Ramos (cell line): ENCODE measurements around the gene CAMTA1.
"Not testable (repeated sequence)": the region's sequence is repeated elsewhere in the genome, so short reads cannot be mapped to it uniquely, and the experiment has no call there.

Experiments used
- in situ Hi-C: fragments of 300-500 bp; cut with MboI; formaldehyde crosslinking; loops from one replicate; pipeline ENCODE4 v1.14.3; 2022; ENCODE audit warnings: low sequenced_read_pairs; ENCODE audit not compliant: unreplicated experiment

CAMTA1 gene

DNA sequence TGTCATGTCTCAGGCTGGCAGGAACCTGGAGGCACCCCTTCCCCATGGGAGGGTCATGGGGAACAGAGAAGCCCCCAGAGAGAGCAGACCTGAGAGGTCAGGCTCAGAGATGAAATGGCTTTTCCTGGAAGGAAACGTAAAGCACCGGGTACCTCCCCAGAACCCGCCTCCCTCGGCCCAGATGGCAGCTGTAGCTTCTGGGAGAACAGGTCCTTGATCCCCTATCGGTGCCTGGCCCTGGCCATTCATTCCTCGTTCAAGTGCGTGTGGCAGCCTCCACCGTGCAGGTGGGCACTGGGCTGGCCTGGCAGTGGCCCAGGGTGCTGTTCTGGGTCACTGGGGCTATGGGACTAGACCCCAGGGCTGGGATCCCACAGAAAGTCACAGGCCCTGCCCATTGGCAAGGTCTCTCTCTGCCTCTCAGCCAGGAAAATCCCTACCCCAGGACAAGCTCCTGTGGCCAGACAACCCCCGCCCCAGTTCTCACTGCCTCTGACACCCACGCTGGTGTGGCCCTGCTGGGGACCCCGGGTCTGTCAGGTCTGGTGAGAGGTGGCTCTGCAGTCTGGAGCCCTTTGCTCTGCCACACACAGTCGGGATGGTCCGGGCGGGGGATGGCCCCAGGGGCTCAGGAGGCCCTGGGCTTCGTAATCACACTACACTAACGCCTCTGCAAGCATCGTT, 802.7 kb downstream of the CAMTA1 start:
- in situ Hi-C loops: no loop called here

DNA sequence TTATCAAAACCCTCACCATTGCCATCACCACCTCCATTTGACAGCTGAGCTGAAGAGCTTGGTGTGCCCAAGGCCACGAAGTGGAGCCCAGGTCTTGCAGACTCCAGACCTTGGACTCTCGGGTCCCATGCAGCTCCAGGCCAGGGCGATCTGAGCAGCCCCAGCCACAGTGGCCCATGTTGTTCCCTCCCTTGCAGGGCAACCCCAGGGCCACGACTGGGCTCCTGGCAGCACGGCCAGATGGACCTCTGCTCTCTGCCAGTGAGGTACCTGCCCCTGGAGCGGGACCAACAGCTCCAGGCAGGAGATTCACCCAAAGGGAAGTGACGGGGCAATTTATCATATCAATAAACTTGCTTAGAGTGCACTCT, 803.2 kb downstream of the CAMTA1 start:
- in situ Hi-C loops: no loop called here

DNA sequence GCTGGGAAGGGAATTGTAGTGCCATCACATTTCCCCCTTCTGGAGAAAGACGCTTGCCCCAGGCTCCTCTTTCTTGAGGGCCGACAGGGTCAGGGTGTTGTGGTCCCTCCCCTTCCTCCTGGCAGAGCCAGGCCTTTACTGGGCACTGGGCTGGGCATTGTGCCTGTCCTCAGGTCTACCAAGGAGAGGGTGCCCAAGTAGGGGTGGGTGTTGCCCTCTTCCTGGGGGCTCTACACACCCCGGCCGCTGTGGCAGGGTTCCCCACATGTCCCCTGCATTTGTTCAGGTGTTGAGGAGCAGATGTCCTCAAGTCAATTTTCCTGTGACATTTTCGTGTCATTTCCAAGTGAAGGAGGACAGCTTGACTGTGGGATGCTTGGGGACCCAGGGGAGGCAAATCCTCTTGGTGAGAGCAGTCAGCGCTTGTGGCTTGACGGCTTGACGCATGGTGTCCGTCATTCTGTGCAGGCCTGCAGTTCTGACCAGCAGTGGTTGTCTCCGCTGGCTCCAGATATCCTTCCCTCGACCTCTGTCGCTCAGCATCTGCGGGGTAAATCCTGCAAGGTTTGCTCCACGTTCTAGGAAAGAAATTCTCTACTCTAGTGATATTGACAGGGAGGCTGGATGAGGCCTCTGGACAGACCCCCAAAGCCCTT, 804.0 kb downstream of the CAMTA1 start:
- in situ Hi-C loops: no loop called here

DNA sequence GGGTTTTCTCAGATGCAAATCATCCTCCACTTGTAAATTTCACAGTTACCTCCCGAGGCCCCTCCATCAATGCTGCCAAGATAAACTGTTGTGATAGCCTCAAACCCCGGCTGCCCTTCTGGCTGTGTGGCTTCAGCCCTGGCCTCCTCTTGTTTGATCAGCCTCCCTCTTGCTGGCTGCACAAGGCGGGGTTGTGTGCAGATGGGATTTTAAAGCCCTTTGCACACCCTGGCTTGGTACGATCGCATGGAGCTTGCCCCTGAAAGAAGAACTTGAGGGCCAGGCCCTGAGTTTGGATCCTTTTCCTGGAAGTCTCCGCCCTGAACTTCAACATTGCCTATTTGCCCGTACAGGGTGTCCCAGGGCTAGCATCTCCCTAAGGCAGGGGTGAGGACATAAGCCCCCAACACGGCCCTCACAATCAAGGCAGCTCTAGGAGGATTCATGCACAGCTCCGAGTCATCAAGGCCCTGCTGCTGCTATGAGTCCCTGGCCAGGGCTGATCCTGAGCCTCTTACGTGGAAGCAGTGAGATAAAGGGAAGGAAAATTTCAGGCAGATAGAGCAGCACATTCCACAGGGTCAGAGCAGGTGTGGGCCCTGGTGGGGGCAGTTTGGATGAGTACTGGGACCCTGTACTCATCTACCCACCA, 804.6 kb downstream of the CAMTA1 start:
- in situ Hi-C loops: no loop called here

DNA sequence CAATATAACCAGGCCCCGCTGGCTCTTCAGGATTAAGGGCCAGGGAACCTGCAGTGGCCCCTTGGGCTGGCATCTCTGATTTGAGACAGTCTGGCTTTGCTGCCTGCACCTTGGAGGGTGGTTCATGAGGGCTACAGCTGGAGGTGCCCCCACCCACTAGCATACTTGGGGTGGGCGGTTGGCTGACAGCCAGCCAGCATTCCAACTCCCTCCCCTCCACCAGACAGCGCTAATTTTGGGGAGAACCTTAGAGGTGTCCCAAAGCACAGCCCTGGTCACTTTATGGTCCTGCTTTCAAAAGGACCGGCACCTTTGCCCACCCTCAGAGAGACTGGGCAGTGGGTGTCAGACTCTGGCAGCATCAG, 805.2 kb downstream of the CAMTA1 start:
- in situ Hi-C loops: no loop called here

DNA sequence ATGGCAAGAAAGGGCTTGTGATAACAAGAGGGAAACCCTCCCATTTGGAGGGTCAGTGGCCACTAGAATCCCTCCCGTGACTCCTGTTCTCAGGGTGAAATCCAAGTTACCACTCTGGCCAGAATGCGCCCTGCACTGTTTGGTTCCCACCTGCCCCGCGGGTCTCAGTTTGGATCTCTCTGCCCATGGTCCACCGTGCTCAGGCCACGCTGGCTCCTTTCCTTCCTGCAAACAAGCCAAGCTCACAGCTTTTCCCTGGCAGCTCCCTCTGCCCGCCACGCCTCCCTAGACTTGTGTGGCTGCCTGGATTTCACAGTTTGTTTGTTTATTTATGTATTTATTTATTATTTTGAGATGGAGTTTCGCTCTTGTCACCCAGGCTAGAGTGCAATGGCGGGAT, 806.3 kb downstream of the CAMTA1 start:
- in situ Hi-C loops: no loop called here

DNA sequence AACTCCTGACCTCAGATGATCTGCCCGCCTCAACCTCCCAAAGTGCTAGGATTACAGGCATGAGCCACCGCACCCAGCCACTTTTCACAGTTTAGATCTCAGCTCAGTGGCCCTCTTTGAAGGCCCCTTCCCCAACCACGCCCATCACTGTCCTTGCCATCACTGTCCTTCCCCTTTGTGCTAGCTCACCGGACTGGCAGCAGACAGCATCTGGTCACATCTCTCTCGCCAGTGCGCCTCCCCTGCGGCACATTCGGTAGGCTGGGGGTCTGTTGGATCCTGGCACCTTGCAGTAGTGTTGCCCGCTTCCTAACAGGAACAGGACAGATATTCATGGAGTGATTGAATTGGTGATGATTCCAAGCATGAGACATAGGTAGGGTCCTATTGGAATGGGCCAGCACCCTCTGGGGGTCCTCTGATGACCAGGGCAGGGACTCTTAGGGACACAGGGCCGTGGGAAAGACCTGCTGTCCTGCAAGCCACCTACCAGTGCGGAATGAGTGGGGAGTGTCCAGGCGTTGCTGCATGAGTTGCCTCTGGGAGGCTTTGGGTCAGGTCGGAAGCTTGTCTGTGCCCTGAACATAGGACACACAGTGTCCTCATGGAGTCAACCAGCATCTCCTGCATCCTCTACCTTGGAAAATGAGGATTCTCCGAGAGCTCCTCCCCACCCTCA, 807.0 kb downstream of the CAMTA1 start:
- in situ Hi-C loops: no loop called here

DNA sequence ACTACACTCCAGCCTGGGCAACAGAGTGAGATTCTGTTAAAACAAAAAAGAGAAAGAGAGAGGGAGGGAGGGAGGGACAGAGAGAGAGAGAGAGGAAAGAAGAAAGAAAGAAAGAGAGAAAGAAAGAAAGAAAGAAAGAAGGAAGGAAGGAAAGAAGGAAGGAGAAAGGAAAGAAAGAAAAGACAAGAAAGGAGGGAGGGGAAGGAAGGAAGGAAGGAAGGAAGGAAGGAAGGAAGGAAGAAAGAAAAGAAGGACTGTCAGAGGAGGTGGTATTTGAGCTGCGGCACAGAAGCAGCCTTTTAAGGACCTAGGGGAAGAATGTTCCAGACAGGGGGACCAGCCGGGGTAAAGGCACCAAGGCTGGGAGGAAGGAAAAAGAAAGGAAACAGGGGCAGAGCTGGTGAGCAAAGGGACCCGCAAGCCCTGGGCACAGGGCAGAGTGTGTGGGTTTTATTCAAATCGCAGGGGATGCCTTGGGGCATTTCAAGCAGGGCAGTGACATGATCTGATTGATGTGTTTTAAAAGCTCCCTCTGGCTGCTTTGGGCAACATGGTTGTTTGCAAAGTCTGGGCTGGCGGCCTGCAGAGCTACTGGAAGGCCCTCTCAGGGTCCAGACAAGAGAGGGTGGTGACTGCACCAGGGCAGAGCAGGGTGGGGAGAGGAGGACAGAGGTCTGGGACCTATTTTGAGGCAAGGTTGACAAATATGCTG, 808.9 kb downstream of the CAMTA1 start:
- in situ Hi-C loops: no loop called here

DNA sequence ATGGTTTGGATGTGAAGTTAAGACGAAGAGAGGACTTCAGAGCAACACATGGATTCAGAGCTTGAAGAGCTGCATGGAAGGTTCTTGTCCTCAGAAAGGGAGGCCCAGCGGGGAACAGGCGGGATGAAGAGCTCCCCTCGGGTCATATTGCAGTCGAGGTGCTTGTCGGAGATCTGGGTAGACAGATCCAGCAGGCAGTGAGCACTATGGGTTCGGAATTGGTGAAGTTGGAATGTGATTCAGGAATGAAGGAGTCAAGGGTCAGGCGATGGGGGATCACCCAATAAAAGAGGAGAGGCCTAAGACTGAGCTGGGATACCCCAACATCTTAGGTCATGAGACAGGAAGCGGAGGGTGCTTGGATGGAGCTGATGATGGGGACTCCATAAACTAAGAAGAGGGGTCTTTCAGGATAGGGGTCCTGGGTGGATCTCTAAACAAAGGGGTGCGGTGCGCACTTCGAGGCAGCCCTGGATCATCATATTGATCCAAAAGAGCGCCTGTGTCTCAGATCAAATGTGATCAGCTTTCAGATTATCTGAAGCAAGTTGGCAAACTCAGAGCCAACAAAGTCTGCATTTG, 809.6 kb downstream of the CAMTA1 start:
- in situ Hi-C loops: no loop called here

DNA sequence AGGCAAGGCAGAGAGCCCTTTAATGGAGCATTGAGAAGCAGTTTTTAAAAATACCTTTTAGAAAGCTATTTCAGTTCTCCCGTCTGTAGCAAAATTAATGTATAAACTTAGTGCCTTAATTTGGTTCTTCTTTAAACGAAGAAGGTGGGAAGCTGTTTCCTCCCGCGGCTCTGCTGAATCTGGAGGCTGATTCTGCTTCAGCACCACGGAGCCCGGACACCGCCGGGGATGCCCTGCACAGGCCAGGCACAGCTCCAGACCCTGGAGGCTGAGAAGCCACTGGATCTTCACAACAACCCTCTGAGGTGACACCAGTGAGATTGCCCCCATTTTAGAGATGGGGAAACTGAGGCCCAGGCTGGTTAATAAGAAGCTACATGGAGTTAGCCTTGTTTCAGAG, 810.1 kb downstream of the CAMTA1 start:
- in situ Hi-C loops: no loop called here

DNA sequence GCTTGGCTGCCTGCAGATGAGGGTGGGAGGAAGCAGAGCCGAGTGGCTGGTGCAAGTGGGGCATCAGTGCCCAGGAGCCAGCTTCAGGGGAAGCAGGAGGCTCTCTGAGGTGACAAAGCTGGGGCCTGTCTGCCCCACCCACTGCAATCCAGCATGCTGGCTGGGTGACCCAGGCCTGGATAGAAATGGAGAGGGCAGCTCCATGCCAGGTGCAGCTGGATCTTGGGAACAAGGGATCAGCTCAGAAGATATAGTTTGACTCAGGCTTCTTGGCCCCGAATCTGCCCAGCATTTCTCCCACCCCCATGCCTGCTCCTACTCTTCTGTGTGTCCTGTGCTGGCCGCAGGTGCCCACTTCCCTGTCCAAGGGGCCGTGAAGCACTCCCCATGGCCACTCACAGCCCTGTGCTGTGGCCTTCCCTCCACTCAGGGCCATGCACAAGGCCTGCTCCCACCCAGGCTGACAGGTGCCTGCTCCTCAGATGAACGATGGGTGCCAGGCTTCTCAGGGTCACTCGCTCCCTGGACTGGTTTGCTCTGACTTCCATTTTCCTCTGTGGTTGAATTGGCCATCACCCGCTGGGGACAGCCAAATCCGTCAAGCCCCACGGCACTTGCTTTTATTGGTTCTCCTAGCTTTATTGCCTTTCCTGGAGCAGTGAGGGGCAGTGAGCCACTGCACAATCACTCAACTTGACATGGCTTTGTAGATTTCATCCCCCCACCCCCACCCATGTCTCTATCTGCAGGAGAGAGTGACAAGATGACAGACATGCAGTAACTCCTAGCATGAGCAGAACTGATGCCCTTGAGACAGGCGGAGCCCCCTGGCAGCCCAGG, 811.1 kb downstream of the CAMTA1 start:
- in situ Hi-C loops: no loop called here

DNA sequence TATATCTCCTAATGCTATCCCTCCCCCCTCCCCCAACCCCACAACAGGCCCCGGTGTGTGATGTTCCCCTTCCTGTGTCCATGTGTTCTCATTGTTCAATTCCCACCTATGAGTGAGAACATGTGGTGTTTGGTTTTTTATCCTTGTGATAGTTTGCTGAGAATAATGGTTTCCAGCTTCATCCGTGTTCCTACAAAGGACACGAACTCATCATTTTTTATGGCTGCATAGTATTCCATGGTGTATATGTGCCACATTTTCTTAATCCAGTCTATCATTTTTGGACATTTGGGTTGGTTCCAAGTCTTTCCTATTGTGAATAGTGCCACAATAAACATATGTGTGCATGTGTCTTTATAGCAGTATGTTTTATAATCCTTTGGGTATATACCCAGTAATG, 812.8 kb downstream of the CAMTA1 start:
- in situ Hi-C loops: not testable (repeated sequence)

DNA sequence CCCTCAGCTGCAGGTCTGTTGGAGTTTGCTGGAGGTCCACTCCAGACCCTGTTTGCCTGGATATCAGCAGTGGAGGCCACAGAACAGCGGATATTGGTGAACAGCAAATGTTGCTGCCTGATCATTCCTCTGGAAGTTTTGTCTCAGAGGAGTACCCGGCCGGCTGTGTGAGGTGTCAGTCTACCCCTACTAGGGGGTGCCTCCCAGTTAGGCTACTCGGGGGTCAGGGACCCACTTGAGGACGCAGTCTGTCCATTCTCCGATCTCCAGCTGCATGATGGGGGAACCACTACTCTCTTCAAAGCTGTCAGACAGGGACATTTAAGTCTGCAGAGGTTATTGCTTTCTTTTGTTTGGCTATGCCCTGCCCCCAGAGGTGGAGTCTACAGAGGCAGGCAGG, 819.7 kb downstream of the CAMTA1 start:
- in situ Hi-C loops: not testable (repeated sequence)

DNA sequence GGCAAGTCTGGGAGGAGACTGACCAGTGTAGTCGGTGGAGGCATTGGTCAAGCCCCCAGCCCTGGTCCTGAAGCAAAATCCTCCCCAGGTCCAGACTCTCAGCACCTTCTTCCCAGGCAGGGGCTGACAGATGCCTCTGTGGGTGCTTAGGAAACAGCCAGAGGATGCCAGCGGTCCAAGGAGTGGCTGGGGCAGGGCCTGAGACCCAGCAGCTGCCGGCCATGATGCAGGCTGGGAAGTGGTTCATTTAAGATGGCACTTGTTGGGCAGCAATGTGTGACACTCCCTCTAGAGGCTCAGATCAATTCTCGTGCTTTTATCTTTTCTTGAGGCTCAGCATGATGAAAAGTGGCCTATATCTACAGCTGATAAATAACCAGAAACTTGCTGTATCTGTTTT, 820.8 kb downstream of the CAMTA1 start:
- in situ Hi-C loops: no loop called here

DNA sequence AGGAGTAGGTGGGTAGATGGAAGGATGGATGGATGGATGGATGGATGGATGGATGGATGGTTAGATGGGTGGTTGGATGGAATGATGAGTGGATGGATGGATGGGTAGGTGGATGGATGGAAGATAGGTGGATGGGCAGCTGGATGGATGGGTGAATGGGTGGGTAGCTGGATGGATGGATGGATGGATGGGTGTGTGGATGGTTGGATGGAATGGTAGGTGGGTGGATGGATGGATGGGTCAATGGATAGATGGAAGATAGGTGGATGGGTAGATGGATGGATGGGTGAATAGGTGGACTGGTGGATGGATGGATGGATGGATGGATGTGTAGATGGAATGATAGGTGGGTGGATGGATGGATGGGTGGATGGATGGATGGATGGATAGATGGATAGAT, 821.8 kb downstream of the CAMTA1 start:
- in situ Hi-C loops: no loop called here

DNA sequence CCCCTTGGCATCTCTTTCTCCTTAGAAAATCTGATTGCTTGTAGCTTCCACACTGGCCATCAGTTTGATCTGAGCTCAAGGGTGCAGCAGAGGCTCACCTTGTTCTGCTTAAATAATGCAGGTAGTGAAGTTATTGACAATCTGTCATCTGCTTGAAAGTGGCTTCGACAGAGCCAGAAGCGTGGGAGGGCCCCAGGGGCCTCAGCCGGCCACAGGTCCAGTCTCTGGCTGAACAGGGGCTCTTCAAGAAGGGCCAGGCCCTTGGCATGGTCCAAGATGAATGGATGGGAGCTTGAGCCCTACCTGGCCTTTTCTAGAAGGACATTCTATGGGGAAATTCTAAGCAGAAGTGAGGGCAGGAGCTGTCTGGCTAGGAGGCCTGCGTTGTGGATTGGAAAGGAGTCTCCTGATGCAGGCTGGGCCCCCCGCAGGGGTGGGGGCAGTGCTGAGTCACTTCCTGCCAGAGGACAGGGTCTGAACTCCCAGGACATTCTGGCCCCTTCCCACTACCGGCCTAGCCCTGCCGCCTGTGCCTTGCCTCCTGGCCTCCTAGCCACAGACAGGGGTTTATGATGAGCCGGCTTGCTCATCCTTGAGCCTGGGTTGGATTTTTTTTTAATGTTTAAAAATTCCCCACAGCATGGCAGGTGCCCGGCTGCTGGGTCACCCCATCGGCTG, 823.5 kb downstream of the CAMTA1 start:
- in situ Hi-C loops: no loop called here

DNA sequence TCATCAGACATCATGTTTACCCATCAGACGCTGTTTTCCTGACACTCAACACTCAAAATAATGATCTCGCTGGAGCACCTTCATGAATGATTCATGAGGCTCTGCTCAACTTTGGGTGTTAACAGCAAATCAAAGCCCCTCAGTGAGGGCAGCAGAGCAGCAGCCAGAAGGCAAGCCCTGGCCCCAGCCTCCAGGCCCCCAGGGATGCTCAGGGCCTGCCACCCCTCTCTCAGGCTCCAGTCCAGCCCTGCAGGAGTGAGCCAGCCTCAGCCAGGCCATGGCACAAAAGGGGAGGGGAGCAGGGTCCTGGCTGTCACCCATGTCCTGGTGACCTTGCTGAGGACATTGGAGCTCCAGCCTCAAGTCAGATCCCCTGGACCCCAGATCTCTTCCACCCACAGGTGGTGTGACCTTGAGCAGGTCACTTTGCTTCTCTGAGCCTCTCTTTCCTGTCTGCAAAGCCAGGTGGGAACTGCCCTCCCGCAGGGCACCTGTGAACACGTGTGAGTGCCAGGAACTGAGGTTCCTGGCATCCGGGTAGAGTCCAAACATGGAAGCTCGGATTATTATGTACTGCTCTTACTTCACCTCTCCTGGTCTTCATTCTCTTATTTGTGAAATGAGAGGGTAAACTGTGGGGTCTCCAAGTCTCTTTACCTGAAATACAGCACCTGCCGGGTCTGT, 824.2 kb downstream of the CAMTA1 start:
- in situ Hi-C loops: no loop called here

DNA sequence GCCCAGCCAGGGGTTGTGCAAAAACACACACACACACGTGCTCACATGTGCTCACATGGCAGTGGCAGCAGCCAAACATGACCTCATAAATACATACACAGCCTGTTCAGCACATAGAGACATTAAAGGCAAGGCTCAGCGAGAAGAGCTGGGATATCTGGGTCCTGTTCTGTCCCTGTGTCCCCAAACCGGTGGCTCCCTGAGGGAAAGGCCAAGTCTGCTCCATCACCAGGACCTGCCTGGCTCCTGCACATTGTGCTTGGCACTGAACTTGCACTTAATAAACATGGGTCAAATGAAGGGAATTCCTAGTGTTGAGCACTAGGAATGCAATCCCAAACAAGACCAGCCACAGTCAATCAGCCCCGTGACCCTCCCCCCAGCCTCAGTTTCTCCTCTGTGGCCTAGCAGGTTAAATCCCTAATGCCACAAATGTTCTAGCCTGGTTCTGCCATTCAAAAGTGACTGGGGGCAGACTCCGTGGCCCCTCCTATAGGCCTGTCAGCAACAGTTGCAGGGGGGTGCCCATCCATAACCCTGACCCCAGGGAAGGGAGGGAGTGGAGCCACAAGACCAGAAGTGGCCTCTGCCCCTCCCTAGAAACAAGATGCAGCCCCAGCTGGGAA, 825.0 kb downstream of the CAMTA1 start:
- in situ Hi-C loops: no loop called here
